Ramos (cell line): ENCODE results near the gene CCNF.

Source experiments
- in situ Hi-C: fragments of 300-500 bp; cut with MboI; formaldehyde crosslinking; loops from one replicate; pipeline ENCODE4 v1.14.3; 2022; ENCODE audit warnings: low sequenced_read_pairs; ENCODE audit not compliant: unreplicated experiment

The CCNF gene

DNA sequence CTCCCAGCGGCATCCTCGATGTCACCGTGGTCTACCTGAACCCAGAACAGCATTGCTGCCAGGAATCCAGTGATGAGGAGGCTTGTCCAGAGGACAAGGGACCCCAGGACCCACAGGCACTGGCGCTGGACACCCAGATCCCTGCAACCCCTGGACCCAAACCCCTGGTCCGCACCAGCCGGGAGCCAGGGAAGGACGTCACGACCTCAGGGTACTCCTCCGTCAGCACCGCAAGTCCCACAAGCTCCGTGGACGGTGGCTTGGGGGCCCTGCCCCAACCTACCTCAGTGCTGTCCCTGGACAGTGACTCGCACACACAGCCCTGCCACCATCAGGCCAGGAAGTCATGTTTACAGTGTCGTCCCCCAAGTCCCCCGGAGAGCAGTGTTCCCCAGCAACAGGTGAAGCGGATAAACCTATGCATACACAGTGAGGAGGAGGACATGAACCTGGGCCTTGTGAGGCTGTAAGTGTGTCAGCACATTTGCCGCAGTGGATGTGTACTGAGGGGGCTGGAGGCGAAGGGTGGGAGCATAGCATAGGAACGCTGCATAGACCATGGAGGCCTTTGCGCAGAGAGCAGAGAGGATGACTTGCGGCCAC lies 27.4 kb downstream of the CCNF start:
- in situ Hi-C loops = no loop called here

- in situ Hi-C loops = no loop called here
These were observed 28.0 kb downstream of the CCNF start for GRCh38 chr16:2457267-2457666.

GRCh38 chr16:2457946-2458345 lies 28.7 kb downstream of the CCNF start:
- in situ Hi-C loops = no loop called here

DNA sequence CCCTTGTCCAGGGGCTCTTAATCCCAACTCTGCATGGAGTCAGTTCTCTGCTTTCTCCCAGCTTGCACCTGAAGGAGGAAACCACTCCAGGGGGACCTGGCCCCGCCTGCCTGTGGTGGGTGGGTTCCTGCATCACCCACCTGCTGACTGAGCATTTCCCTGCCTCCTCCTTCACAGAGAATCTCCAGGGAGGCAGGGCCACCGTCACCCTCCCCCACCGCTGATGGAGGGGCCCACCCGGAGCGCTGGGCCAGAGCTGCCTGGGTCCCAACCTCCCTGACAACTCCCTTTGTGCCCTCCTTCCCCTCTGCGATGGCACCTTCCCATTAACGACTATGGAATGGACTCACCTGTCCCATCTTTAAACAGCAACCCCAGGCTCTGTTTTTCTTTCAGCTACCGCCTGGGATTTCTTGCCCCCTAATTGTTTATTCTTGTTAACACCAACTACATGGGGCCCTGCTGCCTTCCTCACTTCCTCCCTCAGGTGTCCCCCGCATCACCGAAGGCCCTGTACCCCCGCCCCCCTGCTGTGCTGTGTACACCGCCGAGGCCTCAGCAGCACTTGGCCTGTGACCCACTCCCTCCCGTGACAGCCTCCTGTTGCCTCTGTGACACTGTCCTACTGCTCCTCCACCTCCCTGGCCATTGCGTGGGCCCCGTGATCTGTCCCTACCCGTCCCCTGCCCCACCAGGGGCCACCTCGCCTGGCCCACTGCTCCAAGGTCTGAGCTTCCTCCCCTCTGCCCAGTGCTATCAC lies 29.8 kb downstream of the CCNF start:
- in situ Hi-C loops = no loop called here

- in situ Hi-C loops = no loop called here
These were observed 30.6 kb downstream of the CCNF start, which contains the start of gene TEDC2 for GRCh38 chr16:2459647-2460390. TSS of gene TEDC2 (plus strand) at chr16:2460109. CDS start at chr16:2460145, 36 bp downstream.

GRCh38 chr16:2460391-2460713 lies 31.1 kb downstream of the CCNF start:
- in situ Hi-C loops = no loop called here

GRCh38 chr16:2460916-2461315 lies 31.7 kb downstream of the CCNF start:
- in situ Hi-C loops = no loop called here

- in situ Hi-C loops = no loop called here
These were observed 33.0 kb downstream of the CCNF start for GRCh38 chr16:2462031-2462866.

GRCh38 chr16:2464333-2464732 lies 35.1 kb downstream of the CCNF start:
- in situ Hi-C loops = no loop called here

- in situ Hi-C loops = no loop called here
These were observed 36.6 kb downstream of the CCNF start for GRCh38 chr16:2465653-2466415.

- in situ Hi-C loops = no loop called here
These were observed 37.6 kb downstream of the CCNF start for GRCh38 chr16:2466667-2467527.

- in situ Hi-C loops = no loop called here
These were observed 38.4 kb downstream of the CCNF start for GRCh38 chr16:2467528-2468232.

DNA sequence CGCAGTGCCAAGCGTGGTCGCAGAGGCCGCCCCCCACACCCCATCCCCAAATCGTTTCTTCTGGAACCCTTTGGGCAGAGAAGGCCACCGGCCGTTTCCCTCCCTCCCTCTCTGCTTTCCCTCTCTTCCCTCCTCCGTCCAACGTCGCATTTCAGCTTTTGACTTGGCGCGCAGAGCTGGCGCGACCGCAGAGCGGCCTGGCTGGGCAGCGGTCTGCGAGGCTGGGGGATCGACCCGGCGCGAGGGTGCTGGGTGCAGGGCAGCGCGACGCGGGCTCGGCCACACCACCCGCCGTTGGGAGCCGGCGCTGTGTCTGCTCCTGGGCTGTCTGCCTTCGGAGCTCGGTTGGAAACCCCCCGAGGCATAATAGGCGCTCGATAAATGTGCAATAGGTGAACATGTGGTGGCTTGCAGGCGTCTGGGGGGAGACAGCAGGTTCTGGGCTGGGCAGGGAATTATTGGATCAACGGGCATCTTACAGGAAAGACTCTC lies 39.0 kb downstream of the CCNF start:
- in situ Hi-C loops = no loop called here

DNA sequence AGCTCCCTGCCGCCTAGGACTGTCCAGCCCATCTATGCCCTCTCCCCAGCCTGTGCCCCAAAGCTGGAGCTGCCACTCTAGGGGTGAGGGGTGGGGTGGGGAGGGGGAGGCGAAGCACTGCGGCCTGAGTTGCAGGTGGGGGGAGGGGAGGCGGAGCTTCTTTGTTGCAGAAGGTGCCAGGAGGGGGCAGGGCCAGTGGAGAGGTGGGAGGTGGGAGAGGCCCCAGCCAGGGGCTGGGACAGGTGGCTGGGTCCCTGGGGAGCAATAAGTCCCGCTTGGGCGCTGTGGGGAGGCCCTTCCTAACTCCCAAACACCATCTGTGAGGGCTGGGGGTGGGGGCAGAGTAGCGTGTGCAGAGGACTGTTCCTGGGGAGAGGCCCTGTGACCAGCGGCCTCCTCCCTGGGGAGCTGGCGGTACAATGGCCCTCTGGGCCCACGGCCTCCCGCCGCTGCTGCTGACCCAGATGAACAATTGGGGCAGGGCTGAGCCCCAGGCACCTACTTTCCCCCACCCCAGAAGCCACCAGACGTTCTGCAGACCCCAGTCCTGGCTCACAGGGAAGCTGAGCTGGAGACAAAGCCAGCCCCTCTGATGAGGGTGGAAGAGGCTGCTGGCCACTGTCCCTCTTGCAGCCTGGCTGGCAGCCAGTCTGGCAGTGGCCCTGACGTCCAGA lies 39.6 kb downstream of the CCNF start:
- in situ Hi-C loops = no loop called here

- in situ Hi-C loops = no loop called here
These were observed 40.4 kb downstream of the CCNF start for GRCh38 chr16:2469399-2470233.

GRCh38 chr16:2470234-2470601 lies 41.0 kb downstream of the CCNF start:
- in situ Hi-C loops = no loop called here

DNA sequence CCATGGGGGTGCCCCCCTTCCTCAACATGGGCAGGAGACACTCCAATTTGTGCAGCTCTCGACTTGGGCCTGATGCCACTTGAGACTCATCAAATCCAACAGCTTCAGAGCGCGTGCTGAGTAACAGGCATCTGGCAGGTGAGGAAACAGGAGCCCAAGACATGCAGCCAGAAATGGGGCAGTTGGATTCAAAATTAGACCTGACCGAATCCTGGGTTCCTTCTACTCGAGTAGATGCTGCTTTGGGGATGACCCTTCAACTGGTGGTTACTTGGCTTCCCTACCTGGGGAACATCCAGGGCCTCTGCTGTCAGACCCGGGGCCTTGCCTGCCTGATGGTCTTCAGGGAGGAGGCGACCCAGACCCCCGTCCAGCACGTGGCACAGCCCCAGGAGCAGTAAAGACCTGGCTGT lies 41.4 kb downstream of the CCNF start:
- in situ Hi-C loops = no loop called here
